GM10266 (cell line): ENCODE measurements around the gene RUSC2.

Experiments
- DNase-seq: peaks from one replicate; pipeline ENCODE4 v3.0.0; 2012; ENCODE audit errors: extremely low spot score
- TF ChIP-seq, protein P1 (sequence below): IDR thresholded peaks from 2 replicates; pipeline ENCODE4 v1.5.1; 2012; ENCODE audit warnings: mild to moderate bottlenecking, low read depth; ENCODE audit not compliant: control insufficient read depth, insufficient read depth; ENCODE audit errors: missing control alignments

The RUSC2 gene

DNA sequence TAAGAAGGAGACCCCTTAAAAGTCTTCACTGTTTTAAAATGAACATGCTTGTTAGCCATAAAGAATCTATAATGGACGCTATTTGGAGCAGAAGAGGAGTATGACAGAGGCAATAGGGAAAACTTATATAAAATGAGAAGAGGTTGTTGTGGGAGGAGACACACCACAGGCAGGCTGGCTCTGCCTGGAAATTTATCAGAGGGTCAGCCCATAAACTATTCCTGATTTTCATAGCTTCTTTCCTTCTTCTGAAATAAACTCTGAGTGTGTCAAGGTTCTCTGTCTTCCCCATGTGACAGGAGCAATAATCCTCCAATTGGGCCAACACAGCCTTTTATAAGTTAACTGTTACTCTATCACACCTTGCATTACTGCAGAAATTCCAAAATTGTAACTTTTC lies 19.6 kb upstream of the RUSC2 start:
- DNase-seq = no peak
- TF ChIP-seq, protein P1, sequence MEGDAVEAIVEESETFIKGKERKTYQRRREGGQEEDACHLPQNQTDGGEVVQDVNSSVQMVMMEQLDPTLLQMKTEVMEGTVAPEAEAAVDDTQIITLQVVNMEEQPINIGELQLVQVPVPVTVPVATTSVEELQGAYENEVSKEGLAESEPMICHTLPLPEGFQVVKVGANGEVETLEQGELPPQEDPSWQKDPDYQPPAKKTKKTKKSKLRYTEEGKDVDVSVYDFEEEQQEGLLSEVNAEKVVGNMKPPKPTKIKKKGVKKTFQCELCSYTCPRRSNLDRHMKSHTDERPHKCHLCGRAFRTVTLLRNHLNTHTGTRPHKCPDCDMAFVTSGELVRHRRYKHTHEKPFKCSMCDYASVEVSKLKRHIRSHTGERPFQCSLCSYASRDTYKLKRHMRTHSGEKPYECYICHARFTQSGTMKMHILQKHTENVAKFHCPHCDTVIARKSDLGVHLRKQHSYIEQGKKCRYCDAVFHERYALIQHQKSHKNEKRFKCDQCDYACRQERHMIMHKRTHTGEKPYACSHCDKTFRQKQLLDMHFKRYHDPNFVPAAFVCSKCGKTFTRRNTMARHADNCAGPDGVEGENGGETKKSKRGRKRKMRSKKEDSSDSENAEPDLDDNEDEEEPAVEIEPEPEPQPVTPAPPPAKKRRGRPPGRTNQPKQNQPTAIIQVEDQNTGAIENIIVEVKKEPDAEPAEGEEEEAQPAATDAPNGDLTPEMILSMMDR = no peak

DNA sequence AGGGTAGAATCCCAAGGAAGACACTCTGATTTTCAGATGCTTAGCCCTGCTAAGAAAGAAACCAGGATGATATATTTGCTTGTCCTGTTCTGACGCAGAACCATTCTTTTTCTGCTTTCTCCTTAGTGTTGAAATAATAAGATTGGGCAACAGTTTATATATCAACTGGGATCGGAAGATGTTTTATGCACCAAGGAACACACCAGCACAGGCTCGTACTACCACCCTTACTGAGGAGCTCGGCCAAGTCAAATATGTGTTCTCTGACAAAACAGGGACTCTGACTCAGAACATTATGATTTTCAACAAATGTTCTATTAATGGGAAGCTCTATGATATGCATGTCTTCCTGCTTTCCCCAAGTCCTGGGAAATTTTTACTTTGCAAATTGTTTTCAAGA lies 19.0 kb upstream of the RUSC2 start:
- DNase-seq = no peak
- TF ChIP-seq, protein P1 = no peak

DNA sequence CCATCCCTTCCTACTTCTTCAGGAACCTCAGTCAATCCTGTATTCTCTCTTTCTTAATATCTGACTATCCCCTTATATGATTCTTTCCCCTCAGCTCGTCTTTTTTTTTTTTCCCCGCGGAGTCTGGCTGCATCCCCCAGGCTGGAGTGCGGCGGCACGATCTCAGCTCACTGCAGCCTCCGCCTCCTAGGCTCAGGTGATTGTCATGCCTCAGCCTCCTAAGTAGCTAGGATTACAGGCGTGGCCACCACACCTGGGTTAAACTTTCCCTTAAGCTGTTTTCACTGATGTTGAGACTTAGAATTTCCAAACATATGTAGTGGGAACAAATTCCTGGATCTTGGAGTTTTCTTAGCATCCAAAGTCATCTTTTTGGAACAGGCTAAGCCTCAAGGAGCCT lies 13.3 kb upstream of the RUSC2 start:
- TF ChIP-seq, protein P1 = no peak
- no peak for DNase-seq

DNA sequence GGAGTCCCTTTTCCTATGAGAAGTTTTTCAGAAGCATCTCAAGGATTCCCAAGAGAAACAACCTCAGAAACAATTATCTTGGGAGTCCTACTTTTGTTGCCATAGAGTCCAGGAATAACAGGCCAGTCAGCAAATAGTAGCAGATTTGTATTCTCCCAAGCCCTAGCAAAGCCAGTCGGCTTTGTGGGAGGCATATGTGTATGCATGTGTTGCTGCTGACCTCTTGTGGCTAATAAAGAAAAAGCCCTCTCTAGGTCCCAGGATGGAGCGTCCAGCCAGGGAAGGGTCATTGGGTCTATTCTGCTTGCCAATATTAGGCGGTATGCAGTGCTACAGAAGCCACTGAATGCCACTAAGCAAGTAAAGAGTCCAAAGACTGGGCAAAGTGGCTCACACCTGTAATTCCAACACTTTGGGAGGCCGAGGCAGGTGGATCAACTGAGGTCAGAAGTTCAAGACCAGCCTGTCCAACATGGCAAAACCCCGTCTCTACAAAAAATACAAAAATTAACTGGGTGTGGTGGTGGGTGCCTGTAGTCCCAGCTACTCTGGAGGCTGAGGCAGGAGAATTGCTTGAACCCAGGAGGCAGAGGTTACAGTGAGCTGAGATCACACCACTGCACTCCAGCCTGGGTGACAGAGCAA lies 12.6 kb upstream of the RUSC2 start:
- peak; percentile 66 for DNase-seq
- TF ChIP-seq, protein P1 = peak; percentile 60

DNA sequence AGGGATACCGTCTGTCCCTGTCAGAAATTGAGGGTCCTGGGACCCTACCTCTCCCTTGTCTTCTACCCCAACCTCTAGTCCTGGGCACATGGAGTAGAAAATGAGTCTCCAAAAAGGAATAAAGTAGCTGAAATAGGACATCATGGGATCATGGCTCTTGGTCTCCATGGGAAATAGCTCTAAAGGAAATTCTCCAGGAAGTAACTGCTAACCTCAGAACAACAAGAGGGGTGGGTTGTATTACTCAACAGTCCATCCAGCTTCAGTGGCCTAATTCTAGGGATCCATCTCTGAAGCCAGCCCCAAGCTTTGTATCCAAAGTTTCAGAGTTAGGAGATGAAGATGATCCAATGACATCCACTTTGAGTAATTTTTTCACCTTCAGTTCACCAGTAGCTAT lies 11.0 kb upstream of the RUSC2 start:
- no peak for DNase-seq
- TF ChIP-seq, protein P1 = no peak

DNA sequence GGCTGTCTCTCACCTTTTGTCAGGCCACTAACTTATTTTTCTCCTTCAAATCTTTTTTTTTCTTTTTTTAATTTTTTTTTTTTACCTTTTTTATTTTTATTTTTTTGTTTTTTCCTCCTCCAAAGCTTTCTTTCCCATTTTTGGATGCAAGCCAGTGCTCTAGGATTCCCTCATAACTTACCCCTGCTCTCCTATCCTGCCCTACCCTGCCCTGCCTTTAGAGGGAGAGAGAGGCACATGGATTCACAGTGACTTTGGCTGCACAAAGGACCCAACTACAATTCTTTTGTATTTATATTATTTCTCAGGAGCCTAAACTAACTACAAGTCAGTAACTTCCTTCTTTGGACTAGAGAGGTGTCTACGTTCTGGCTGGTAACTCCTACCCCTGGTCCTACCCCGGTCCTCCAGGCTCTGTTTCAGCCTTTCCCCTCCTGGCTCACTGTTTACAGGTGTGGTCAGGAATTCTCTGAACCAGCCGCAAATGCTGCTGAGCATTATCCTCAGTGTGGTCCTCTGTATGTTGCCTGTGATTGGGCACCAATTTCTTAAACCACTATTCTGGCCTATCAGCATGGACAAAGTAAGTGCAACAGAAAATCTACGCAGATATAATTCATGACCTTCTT lies 8.4 kb upstream of the RUSC2 start:
- TF ChIP-seq, protein P1 = peak; percentile 57

DNA sequence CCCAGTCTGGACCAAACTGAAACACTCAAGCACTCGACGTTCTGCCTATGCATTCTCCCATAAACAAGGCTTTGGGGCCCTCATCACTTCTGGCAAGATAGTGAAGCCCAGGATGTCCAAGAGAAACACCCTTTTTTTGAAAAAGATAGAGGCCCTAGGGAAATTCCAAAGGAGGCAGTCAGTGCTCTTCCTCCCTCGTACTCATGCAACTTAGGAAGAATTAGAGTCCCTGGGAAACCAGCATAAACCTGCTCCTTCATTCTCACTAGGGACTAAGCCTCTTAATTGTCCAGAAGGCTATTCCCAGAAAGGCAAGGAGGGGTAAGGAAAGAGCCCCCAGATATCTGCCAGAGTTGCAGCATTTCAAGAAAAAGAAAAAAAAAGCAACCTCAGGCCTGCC lies 7.8 kb upstream of the RUSC2 start:
- TF ChIP-seq, protein P1 = no peak
- no peak for DNase-seq

More for the DNA sequence above, 8.4 kb upstream of the RUSC2 start:
- DNase-seq = no peak
